Panc1 (cell line): ENCODE data around the gene OXCT2. TPM values are rescaled to one million over a fixed set of nuclear protein-coding genes. Genes with fewer than 3 reads are reported as not detected.

Experiments
- ATAC-seq: fragments of 200-7000 bp; cut with Tn5 transposase; 2 replicates; pipeline ENCODE4 v1.9.1; 2020; ENCODE audit warnings: mild to moderate bottlenecking, moderate library complexity
- BruUV-seq: library from RNA; stranded (reverse); fragments of 400-500 nt; replicated peaks from 2 replicates; lab custom pipeline; 2021; lab: Mats Ljungman, UMichigan
- CTCF ChIA-PET: fragments of 300-600 bp; sonication (Branson Sonifier 250); formaldehyde crosslinking; loops from one replicate; lab custom pipeline; 2022; ENCODE audit warnings: antibody characterized with exemption; lab: Charles Lee
- POLR2A ChIA-PET: fragments of 300-600 bp; sonication (Branson Sonifier 250); formaldehyde crosslinking; loops from one replicate; lab custom pipeline; 2022; ENCODE audit warnings: antibody characterized with exemption; lab: Charles Lee
- DNase-seq: peaks from one replicate; pipeline ENCODE4 v3.0.0-alpha.2; 2010; ENCODE audit warnings: low read depth, low spot score
- H3K27ac ChIP-seq: 2 replicates; pipeline ENCODE4 v1.5.1; 2011; ENCODE audit warnings: mild to moderate bottlenecking, low read length, inconsistent platforms
- H3K27me3 ChIP-seq: fragments of 200-500 bp; sonication (Bioruptor generic); 2 replicates; pipeline ENCODE4 v1.6.0; 2014; ENCODE audit warnings: low read length, inconsistent platforms; ENCODE audit not compliant: control insufficient read depth, insufficient read depth
- H3K36me3 ChIP-seq: fragments of 200-500 bp; sonication (Bioruptor generic); 2 replicates; pipeline ENCODE4 v1.5.1; 2014; ENCODE audit warnings: inconsistent platforms, mild to moderate bottlenecking, low read length, moderate library complexity; ENCODE audit not compliant: control insufficient read depth, insufficient read depth
- H3K4me1 ChIP-seq: 2 replicates; pipeline ENCODE4 v1.5.1; 2011; ENCODE audit warnings: inconsistent platforms, mild to moderate bottlenecking, low read length, moderate library complexity; ENCODE audit not compliant: control insufficient read depth, insufficient read depth
- H3K4me3 ChIP-seq, 2 experiments: 2 replicates each; pipeline ENCODE4 v1.5.1; 2011 to 2012; ENCODE audit warnings: low read depth in 2 of 2, low read length in 2 of 2, mild to moderate bottlenecking in 2 of 2, inconsistent platforms in 1 of 2, moderate library complexity in 1 of 2
- H3K9me3 ChIP-seq: fragments of 200-500 bp; sonication (Bioruptor generic); 2 replicates; pipeline ENCODE4 v1.5.1; 2014; ENCODE audit warnings: low read depth, mild to moderate bottlenecking, inconsistent platforms, low read length, moderate library complexity; ENCODE audit not compliant: control insufficient read depth, insufficient read depth
- CTCF ChIP-seq: fragments of 450-650 bp; IDR thresholded peaks from 2 replicates; pipeline ENCODE4 v1.5.1; 2017; ENCODE audit warnings: mild to moderate bottlenecking
- POLR2AphosphoS5 ChIP-seq: IDR thresholded peaks from 2 replicates; pipeline ENCODE4 v1.6.1; 2012; ENCODE audit warnings: mild to moderate bottlenecking, low read depth, low read length, moderate library complexity
- REST ChIP-seq, 2 experiments: IDR thresholded peaks; 2 replicates each; pipeline ENCODE4 v1.6.1; 2011 to 2012; ENCODE audit warnings: low read depth in 2 of 2, control low read depth in 1 of 2, low read length in 1 of 2, mild to moderate bottlenecking in 1 of 2, moderate library complexity in 1 of 2; ENCODE audit not compliant: insufficient read depth in 1 of 2
- SIN3A ChIP-seq: IDR thresholded peaks from 2 replicates; pipeline ENCODE4 v1.6.1; 2012; ENCODE audit warnings: low read depth, mild to moderate bottlenecking, low read length, moderate library complexity, borderline replicate concordance; ENCODE audit not compliant: insufficient read depth
- TCF7L2 ChIP-seq: IDR thresholded peaks from 2 replicates; pipeline ENCODE4 v1.6.1; 2011; ENCODE audit warnings: mild to moderate bottlenecking, low read depth, low read length, inconsistent platforms
- in situ Hi-C: cut with HindIII; loops from 2 replicates; pipeline ENCODE4 v1.10.0; 2016; ENCODE audit warnings: low sequenced_read_pairs, low pct_unique_long_range_greater_than_20kb
- intact Hi-C: fragments of 100-400 bp; cut with micrococcal nuclease; formaldehyde crosslinking; loops from one replicate; pipeline ENCODE4 v1.10.0; 2022; ENCODE audit not compliant: unreplicated experiment
- total RNA-seq: library from RNA; stranded (reverse); gene quantifications from one replicate; pipeline ENCODE4 v1.2.1, GENCODE V29; 2021; ENCODE audit not compliant: unreplicated experiment

Gene OXCT2
- total RNA-seq, 1 experiment from 2014 or later: 1.9 TPM

GRCh38 chr1:39791838-39792237 is 20.7 kb upstream of the OXCT2 start:
- intact Hi-C loops (no loop called here), in situ Hi-C loops (no loop called here)
- no TSS peak for BruUV-seq
- ATAC-seq (no peak), DNase-seq (no peak)
- Histone ChIP-seq H3K27me3 (no peaks in the 10 kb centered on the region), H3K4me3 (no peak overlapping the region), H3K27ac (no peak overlapping the region), H3K36me3 (no peaks in the 10 kb centered on the region), H3K9me3 (no peaks in the 10 kb centered on the region), H3K4me1 (no peaks in the 10 kb centered on the region)
- TF ChIP-seq POLR2AphosphoS5: no peak
- no peak for TF ChIP-seq TCF7L2
- TF ChIP-seq SIN3A: no peak
- TF ChIP-seq REST (IDR thresholded peaks at IDR 0.05; ENCODE audit: insufficient read depth in 1 of 2, low read depth in 2 of 2, low read length in 1 of 2): no peak
- TF ChIP-seq CTCF: no peak
- ChIA-PET CTCF (no interaction called here), POLR2A (no interaction called here)

GRCh38 chr1:39789571-39790110 is 18.5 kb upstream of the OXCT2 start:
- no peak for TF ChIP-seq TCF7L2
- no peak for TF ChIP-seq POLR2AphosphoS5
- no peak for TF ChIP-seq REST (IDR thresholded peaks at IDR 0.05; ENCODE audit: insufficient read depth in 1 of 2, low read depth in 2 of 2, low read length in 1 of 2)
- no peak for TF ChIP-seq SIN3A
- TF ChIP-seq CTCF: no peak
- H3K4me3 ChIP-seq: peak overlapping the region; percentile 54 to 55
- intact Hi-C loops (no loop called here), in situ Hi-C loops (no loop called here)
- ATAC-seq: no peak
- no TSS peak for BruUV-seq
- DNase-seq: no peak
- H3K36me3 ChIP-seq: no peaks in the 10 kb centered on the region
- ChIA-PET CTCF (no interaction called here), POLR2A (no interaction called here)
- H3K4me1 ChIP-seq: no peaks in the 10 kb centered on the region
- no peaks in the 10 kb centered on the region for H3K27me3 ChIP-seq
- no peaks in the 10 kb centered on the region for H3K9me3 ChIP-seq
- peak overlapping the region; percentile 29; the same call in 1 of the 2 replicates for H3K27ac ChIP-seq
